GM12873 (cell line): ENCODE results near the gene ISLR2.

Experiments
- CTCF ChIP-seq: IDR thresholded peaks from 2 replicates; pipeline ENCODE4 v1.5.1; 2012; ENCODE audit warnings: low read depth, mild to moderate bottlenecking, moderate library complexity, low read length, control low read depth; ENCODE audit not compliant: insufficient read depth; ENCODE audit errors: missing control alignments

ISLR2 gene

DNA sequence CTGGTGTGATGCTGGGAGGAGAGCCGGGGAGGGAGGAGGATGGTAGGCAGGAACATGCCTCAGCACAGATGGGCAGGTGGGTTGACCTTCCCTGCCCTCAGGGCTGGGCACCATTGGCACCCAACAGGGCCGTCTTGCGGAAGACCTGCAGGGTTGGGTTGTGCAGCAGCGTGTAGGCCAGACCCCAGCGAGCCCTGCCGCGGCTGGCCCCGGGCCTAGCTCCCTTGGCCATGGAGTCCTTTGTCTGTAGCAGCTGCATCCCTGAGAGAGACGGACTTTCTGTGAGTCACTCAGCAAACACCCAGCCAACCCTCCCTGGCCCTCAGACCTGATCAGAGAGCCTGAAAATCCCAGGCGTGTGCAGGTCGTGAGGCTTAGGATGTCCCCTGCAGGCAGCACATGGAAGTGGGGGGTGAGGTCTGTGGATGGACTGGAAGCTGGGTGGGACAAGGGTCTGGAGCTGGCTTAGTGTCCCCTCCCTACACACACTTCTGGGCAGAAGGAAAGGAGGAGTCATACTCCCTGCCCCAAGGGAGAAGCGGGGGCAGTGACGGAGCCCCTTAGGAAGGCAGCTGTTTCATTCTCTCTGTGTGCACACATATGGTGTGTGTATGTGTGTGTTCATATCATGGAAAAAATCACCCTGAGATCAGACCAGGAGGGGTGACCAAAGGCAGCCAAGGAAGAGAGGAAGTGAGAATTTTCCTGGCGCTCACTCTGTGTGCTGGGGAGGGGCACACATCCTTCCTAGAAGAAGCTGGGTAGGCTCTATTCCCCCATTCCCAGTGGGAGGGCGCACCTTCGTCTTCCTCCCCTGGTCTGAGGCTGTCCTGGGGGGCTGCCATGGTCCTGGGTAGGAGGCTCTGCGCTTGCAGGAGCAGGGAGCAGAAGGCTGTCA is 49.8 kb downstream of the ISLR2 start:
- TF ChIP-seq CTCF: no peak

- TF ChIP-seq CTCF: no peak
These were observed 50.7 kb downstream of the ISLR2 start for GRCh38 chr15:74180881-74181602.

DNA sequence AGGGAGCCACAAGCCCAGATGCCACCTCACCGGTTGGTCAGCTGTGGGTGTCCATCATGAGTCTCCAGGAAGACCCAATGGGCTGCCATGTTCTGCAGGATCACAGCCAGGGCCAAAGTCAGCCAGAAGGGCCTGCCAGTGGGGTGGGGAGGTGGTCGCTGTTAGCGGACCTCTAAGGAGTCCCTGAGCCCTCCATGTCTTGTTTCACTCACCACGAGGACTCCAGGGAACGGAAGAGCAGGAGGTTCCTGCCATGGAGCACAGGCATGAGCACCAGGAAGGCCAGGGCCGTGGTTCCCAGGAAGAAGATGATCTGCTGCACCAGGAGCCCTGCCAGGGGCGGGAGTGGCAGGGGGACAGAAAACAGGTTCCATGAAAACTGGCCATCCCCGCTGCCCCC is 51.7 kb downstream of the ISLR2 start:
- TF ChIP-seq CTCF: no peak

DNA sequence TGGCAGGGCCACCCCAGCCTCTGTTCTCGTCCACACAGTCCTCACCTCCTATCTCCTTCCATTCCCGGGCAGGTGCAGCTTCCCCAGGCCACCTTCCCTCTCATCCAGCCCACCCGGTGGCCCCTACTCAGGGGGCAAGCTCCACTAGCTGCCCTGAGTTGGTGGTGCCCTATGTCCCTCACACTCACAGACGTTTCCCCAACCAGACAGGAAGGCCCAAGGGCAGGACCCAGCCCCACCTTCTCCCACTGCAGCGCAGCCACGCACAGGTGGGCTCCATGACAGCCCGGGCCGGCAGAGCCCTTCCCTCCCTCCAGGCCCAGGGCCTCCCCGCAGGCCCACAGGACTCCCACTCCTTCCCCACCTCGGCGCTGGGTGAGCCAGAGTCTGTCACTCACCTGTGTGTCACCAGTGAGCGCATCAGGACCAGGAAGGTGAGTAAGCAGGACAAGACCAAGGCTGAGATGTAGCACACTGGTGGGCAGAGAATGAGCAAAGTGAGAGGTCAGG is 54.3 kb downstream of the ISLR2 start:
- TF ChIP-seq CTCF: no peak

DNA sequence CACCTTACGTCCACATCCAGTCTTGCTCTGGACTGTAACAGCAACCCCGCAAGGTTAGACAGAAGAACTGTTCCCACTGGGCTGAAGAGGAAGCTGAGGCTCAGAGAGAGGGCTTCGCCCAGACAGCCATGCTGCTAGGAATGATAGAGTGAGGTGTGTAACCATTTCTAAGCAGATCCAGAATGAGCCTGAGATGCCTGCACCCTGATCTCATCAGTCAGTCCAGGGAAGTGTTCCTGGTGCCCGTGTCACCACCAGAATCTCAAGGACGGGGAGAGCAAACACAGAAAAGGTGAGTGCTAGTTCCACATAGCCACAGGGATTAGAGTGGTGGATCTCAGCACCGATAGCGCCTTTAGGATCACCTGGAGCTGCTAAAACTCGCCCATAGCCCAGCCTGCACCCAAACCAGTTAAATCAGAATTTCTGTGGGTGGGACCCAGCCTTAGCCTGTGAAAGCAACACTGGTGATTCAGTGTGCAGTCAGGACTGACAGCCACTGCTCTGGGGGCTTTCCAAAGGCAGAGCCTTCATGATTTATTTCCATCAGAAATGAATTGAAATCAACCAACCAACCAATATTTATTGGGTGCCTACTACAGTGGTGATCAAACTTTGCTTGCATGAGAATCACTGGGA is 55.4 kb downstream of the ISLR2 start:
- no peak for TF ChIP-seq CTCF
